ENCODE results near the gene CBFA2T3.
"Not testable (repeated sequence)": the region's sequence is repeated elsewhere in the genome, so short reads cannot be mapped to it uniquely, and the experiment has no call there.

CBFA2T3 gene

DNA sequence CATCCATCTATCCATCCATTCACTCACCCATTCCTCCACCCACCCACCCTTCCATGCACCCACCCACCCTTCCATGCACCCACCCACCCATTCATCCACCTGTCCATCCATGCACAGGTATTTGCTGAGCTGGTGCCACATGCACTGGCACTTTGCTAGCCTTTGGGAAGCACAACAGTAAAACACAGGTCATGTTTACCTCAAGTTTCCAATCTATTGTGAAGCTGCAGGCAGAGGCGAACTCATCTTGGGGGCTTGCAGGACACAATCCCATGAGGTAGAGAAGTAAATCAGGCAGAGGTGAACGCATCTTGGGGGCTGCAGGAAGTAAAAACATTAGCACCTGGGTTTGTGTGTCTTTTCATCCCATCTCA, 35.6 kb upstream of the CBFA2T3 start:
- DNase-seq (ENCODE audit: low read depth): no peak

DNA sequence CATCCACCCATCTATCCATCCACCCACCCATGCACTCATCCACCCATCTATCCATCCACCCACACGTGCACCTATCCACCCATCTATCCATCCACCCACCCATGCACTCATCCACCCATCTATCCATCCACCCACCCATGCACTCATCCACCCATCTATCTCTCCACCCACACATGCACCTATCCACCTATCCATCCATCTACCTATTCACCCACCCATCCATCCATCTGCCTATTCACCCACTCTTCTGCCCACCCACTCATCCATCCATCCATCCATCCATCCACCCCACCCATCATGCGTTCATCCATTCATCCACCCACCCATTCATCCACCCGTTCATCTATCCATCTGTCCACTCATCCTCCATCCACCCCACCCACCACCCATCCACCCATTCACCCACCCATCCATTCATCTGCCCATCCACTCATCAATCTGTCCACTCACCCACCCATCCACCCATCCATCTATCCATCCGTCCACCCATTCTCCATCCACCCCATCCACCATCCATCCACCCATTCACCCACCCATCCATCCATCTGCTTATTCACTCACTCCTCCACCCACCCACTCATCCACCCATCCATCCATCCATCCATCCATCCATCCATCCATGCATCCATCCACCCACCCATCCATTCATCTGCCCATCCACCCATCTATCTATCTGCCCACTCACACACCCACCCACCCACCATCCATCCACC, 35.1 kb upstream of the CBFA2T3 start:
- no peak for DNase-seq (ENCODE audit: low read depth)

DNA sequence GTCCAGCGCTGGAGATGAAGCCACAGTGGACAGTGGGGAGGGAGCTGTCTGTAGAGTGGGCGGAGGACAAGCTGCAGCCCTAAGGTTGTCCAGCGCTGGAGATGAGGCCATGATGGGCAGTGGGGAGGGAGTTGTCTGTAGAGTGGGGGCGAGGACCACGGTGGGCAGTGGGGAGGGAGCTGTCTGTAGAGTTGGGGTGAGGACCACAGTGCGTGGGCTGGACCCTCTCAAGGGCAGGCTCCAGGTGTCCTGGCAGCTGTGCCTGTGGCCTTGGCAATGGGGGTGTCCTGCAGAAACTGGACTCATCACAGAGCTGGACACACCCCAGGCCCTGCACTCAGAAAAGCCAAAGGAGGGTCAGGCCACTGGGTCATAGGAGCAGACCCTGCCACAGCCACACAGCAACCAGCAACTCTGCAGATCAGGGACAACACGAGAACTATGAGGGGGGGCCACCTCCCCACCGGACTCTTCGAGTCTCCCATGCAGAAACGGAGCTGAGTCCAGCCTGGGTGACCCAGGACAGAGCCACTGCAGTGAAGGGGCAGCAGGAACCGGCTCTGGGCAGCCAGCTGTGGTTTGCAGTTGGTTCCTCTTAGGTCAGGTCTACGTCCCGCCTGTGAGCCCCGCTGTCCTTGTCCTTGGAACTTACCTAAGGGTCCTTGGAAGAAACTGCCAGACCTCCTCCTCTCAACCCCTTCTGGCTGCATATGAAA, 33.4 kb upstream of the CBFA2T3 start:
- no peak for DNase-seq (ENCODE audit: low read depth)

DNA sequence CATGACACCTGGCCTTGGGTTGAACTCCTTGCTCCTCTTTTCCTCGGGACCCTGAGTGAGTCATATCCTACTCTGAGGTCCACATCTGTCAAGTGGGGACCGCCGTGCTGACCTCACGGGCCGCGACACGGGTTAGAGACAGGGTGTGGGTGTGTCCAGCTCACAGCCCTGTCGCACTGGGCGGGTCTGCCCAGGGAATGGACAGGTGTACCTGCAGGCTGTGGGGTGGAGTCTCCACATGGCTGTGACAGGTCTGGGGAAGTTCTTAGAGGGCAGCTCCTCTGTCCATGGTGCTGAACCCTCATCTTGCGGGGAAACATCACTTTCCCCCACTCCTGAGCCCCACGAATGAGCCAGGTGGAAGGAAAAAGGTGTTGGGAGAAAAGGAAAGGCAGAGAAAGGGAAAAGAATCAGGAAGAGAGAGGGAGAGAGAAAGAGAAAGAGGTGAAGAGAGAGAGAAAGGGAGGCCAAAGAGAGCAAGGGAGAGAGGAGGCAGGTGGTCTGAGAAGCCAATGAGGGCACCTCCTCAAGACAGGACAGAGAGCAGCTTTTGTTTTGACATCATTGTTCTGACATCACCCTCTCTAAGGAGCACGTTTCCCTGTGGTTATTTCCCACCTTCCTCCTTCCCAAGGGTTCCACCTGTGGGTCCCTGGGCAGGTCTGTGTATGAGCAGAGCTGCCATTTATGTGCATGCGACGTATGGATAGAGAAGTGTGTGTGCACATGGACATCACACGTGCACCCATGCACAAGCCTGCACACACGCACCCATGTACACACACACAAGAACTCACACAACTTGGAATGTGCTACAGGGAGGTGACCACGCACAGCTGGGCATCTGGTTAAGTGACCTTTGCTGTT, 32.6 kb upstream of the CBFA2T3 start:
- no peak for DNase-seq (ENCODE audit: low read depth)

DNA sequence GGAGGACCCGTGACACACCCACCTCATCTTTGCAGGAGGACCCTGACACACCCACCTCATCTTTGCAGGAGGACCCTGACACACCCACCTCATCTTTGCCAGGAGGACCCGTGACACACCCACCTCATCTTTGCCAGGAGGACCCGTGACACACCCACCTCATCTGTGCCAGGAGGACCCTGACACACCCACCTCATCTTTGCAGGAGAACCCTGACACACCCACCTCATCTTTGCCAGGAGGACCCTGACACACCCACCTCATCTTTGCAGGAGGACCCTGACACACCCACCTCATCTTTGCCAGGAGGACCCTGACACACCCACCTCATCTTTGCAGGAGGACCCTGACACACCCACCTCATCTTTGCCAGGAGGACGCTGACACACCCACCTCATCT, 31.8 kb upstream of the CBFA2T3 start:
- not testable (repeated sequence) for DNase-seq (ENCODE audit: low read depth)

DNA sequence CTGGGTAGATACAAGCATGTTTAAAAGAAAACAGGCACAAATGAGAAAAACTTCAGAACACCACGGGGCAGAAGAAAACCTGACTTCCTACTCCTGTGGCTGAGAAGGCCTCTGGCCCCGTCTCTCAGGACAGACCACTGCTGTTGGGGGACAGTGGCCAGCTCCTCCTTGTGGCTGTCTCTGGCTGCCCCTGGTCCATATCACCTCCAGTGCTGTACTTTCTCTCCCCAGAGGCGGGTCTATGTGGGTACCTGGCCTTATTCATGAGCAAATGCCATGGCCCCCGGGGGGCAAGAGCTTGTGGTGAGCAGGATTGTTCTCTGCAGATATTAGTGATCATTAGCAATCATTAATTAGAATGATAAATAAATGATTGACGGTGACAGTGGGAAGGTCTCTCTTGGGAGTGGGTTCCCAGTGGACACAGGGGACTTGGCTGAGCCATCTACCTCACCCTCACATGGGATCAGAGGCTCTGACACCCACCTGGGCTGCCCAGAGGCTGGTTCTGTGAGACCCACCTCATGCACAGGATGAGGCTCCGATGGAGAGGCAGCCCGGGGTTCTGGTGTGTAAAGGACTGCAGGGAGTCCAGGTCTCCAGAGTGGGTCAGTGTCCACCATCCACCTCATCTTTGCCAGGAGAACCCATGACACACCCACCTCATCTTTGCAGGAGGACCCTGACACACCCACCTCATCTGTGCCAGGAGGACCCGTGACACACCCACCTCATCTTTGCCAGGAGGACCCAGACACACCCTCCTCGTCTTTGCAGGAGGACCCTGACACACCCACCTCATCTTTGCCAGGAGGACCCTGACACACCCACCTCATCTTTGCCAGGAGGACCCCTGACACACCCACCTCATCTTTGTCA, 30.6 kb upstream of the CBFA2T3 start:
- DNase-seq (ENCODE audit: low read depth): no peak

DNA sequence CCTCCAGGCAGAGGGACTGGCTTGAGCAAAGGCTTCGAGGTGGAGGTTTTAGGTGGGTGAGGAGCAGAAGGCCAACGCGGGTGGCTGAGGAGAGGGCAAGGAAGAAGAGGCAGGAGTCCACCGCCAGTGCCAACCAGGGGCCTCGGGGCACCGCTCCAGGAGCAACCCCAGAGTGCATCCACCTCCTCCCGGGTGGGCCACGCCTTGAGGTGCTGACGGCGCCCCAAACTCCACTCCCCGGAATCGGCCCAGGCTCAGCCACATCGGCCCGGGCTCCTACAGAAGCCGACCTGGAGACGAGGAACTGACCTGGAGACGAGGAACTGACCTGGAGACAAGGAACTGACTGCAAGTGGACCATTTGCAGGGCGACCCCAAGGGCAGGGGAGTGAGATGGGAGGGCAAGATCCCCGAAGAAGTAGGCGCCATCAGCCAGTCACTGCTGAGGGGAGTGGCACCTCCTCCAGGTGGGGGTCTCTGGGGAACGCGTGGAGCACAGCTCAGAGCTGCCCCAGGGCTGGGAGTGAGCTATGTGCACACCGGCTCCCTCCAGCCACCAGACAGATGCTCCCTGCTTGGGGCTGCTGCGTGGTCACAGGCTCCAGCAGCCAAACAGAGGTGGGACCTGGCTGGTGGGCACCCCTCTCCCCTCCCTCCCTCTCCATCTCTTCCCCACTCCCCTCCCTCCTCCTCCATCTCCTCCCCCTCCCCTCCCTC, 29.2 kb upstream of the CBFA2T3 start:
- DNase-seq (ENCODE audit: low read depth): no peak

DNA sequence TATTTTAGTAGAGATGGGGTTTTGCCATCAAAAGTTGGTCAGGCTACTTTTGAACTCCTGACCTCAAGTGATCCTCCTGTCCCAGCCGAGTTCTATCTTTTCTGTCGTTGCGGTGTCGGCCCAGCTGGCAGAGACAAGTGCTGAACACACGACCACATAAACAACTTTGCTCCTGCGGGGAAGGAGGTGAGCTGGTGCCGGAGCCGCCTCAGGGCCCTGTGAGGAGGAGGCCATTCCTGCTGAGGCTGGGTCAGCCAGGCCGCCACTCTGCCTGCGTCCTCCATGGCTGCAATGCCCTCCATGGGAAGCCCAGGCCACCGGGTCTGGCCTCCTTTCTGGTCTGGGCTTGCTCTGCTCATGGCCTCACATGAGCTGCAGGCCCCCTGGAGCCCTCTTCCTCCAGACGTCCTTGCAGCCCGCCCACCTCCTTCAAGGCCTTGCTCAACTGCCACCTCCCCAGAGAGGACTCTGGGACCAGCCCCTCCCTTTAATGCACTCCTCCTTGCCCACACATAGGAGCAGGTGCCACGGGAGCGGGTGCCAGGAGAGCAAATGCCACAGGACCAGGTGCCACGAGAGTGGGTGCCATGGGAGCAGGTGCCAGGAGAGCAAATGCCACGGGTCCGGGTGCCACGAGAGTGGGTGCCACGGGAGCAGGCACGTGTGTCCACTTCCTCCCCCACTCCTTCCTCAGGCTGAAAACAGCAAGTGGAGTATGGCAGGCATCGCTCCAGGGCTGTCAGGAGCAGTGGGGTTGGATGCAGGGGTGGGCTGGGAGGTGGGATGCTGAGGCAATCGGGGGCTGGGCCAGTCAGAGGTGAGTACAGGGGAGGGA, 28.4 kb upstream of the CBFA2T3 start:
- no peak for DNase-seq (ENCODE audit: low read depth)

DNA sequence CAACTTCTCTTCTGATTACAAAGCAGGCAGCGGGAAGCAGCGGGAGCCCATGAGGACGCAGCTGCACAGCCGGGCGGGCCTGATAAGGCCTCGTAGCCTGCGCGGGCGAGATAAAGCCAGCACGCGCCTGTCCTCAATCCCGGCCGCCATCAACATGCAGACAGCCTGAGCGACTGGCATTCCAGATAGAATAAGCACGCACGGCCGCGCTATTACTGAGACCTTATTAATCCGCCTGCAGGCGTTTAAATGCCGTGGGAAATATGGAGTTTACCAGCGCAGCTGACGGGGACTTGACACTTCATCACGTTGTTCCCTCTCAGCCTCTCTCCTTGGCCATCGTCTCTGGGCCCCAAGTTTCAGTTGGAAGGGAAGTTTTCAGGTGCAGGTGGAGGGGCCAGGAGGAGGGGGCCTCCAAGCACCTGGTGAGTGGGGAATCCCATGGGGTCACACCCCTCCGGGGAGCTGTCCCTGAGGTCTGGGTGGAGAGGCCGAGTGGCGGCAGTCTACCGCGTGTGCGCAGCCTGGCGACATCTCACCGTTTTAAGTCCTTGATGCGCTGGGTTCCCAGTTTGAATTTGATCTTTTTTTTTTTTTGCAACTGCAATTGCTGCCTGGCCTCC, 27.3 kb upstream of the CBFA2T3 start:
- no peak for DNase-seq (ENCODE audit: low read depth)

DNA sequence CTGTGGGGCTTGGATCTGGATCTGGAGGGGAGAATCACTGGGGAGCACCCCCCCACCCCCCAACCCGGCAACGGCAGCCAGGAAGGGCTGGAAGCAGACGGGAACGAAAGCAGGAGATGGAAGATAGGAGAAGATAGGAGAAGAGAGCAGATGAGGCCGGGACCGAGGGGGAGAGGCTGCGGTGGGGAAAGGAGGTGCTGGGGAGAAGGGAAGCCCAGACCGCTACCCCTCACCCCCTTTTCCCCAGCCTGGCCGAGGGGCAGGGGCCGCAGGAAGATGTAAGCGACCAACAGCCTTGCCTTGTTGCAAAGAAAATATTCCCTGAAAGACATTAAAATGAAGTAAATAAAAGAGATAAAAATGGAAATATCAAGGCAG, 26.8 kb upstream of the CBFA2T3 start:
- DNase-seq (ENCODE audit: low read depth): no peak

DNA sequence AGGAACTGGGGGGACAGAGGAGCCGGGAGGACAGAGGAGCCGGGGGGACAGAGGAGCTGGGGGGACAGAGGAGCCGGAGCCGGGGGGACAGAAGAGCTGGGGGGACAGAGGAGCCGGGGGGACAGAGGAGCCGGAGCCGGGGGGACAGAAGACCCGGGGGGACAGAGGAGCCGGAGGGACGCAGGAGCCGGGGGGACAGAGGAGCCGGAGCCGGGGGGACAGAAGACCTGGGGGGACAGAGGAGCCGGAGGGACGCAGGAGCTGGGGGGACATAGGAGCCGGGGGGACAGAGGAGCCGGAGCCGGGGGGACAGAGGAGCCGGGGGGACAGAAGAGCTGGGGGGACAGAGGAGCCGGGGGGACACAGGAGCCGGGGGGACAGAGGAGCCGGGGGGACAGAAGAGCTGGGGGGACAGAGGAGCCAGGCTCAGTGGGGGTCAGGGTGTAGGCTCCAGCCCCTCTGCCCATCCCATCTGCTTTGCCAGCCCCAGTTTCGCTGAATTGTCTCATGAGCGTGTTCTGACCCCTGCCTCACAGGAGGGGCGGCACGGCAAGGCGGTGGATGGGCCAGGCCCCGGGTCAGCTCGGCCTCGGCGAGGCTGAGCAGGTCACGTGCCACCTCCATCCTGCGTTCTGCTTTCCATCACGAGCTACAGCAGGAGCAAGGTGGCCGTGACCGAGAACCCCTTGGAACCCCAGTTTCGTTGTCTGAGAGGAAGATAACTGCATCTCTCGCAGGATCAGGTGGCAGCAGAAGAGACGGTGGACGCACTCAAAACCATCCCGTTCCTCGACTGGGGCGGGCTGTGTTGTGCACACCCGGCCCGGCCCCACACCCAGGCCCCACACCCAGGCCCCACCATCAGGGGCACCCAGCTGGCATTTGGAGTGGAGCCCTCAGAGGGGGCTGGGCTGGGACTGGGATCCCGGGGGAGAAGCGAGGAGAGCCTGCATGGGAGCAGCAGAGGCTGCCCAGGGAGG, 26.1 kb upstream of the CBFA2T3 start:
- no peak for DNase-seq (ENCODE audit: low read depth)

DNA sequence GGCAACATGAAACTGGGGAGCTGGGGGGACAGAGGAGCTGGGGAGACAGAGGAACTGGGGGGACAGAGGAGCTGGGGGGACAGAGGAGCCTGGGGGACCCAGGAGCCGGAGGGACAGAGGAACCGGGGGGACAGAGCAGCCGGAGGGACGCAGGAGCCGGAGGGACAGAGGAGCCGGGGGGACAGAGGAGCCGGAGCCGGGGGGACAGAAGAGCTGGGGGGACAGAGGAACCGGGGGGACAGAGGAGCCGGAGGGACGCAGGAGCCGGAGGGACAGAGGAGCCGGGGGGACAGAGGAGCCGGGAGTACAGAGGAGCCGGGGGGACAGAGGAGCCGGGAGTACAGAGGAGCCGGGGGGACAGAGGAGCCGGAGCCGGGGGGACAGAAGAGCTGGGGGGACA, 25.1 kb upstream of the CBFA2T3 start:
- DNase-seq (ENCODE audit: low read depth): not testable (repeated sequence)

DNA sequence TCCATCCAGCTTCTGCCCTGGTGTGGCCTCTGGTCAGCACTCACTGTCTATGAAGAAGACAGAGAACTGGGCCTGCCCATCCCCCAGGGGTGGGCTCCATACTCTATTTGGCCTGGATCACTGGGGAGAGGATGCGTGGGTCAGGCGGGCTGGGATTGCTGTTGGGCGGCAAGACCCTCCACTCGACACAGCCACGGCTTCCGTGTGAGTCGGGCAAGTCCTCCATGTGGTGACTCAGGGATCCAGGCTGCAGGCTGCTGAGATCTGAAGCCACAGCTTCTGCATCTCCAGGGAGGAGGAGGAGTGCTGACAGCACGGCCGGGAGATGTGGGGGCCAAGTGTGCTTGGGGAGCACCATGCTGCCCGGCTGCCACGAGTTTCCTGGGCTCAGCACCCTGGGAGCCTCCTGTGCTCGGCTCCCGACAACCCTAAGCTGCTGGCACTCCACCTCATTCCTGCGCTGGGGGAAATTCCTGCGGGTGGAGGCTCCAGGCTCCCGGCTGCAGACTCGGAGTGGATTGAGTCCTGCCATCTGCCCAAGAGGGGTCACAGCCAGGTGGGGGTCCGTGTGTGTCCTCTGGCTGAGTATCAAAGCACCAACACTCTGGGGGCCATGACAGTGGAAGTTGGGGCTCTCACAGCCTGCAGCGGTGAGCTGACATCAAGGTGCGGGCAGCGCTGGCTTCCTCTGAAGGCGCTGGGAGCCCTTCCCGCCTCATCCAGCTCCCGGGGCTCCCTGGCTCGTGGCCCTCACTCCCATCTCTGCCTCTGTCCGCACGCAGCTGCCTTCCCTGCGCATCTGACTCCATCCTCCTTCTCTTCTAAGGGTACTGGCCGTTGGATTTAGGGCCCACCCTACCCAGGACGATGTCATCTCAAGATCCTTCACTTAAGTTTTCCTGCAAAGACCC, 24.4 kb upstream of the CBFA2T3 start:
- no peak for DNase-seq (ENCODE audit: low read depth)

DNA sequence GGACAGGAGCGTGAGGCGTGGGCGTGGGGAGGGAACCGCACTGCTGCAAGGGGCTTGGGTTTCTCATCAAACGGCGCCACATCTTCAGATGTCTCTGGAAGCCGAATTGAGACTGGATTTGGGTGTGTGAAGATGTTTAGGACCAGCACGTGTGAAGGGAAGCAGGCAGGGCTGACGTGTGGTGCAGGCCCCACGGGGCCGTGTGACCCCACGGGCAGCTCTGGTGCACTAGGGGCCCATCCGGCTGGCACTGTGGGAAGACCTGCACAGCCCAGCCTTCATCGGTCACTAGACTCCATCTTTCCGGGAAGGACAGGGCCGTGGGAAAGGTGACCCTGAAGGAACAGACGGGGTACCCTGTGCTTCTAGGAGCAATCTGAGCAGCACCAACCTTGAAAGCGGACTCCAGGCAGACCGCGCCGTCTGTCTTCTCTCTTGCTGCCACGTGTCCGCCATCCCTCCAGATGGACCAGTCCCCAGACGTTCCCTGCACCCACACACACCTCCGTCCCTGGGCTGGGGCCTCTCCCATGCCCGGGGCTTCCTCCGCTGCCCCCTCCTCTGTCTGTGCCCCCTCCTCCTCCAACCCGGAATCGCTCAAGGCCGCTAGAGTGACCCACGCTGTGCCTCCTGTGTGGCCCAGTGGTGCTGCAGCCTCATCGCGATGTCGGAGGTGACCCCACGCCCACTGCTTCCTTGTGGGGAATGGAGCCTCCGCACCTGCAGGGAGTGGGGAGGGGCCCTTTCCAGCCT, 23.4 kb upstream of the CBFA2T3 start:
- DNase-seq (ENCODE audit: low read depth): no peak

DNA sequence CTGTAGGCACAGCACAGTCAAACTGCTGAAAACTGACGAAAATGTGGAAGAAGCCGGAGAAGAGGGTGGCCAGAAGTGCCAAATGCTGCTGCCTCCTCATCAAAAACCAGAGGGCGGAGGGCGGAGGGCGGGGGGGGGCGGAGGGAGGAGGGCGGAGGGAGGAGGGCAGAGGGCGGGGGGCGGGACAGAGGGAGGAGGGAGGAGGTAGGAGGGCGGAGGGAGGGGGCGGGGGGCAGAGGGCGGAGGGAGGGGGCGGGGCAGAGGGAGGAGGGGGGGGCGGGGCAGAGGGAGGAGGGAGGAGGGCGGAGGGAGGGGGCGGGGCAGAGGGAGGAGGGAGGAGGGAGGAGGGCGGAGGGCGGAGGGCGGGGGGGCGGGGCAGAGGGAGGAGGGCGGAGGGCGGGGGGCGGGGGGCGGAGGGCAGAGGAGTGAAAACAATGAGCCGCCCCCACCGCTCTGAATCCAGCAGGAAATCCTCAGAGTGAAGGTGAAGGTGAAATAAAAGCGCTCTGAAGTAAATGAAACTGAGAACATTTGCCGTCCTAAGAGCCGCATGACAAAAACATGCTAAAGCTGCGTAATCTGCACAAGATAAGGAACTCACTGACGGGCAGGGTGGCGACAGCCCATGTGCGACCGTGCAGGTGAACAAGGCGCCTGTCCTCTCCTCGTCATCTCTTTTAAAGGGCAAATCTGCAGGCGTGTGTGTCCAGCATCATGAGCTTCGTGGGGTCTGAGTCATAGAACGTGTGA, 22.6 kb upstream of the CBFA2T3 start:
- DNase-seq (ENCODE audit: low read depth): no peak
